Brain microvascular endothelial cell (primary cell): ENCODE data around the gene FOXP4.

ENCODE experiments used
- DNase-seq: peaks from one replicate; pipeline ENCODE4 v3.0.0-alpha.2; 2020
- H3K27ac ChIP-seq: fragments of 250-450 bp; sonication (Bioruptor Pico); 2 replicates; pipeline ENCODE4 v1.5.1; 2020; ENCODE audit warnings: mild to moderate bottlenecking, moderate library complexity
- H3K27me3 ChIP-seq: fragments of 250-450 bp; sonication (Bioruptor Pico); replicated peaks from 2 replicates; pipeline ENCODE4 v1.5.1; 2020; ENCODE audit warnings: mild to moderate bottlenecking
- H3K36me3 ChIP-seq: fragments of 250-450 bp; sonication (Bioruptor Pico); replicated peaks from 2 replicates; pipeline ENCODE4 v1.5.1; 2020; ENCODE audit warnings: mild to moderate bottlenecking
- H3K4me3 ChIP-seq: 2 replicates; pipeline ENCODE4 v1.5.1; 2011; ENCODE audit warnings: low read depth, mild to moderate bottlenecking, control low read depth, low read length, moderate library complexity
- in situ Hi-C: cut with HindIII; loops from 2 replicates; pipeline ENCODE4 v1.10.0; 2017; ENCODE audit warnings: low sequenced_read_pairs, low pct_ligation_motif_present
- TF ChIP-seq, protein P1 (sequence below): IDR thresholded peaks from 2 replicates; pipeline ENCODE4 v1.5.1; 2011; ENCODE audit warnings: low read depth, mild to moderate bottlenecking, moderate library complexity, low read length, control low read depth, inconsistent platforms; ENCODE audit errors: missing control alignments

The FOXP4 gene

GRCh38 chr6:41502566-41502916 is 43.6 kb upstream of the FOXP4 start:
- Histone ChIP-seq H3K27ac (no peak overlapping the region), H3K36me3 (no peaks in the 10 kb centered on the region), H3K27me3 (no peaks in the 10 kb centered on the region), H3K4me3 (no peak overlapping the region)
- TF ChIP-seq, protein P1, sequence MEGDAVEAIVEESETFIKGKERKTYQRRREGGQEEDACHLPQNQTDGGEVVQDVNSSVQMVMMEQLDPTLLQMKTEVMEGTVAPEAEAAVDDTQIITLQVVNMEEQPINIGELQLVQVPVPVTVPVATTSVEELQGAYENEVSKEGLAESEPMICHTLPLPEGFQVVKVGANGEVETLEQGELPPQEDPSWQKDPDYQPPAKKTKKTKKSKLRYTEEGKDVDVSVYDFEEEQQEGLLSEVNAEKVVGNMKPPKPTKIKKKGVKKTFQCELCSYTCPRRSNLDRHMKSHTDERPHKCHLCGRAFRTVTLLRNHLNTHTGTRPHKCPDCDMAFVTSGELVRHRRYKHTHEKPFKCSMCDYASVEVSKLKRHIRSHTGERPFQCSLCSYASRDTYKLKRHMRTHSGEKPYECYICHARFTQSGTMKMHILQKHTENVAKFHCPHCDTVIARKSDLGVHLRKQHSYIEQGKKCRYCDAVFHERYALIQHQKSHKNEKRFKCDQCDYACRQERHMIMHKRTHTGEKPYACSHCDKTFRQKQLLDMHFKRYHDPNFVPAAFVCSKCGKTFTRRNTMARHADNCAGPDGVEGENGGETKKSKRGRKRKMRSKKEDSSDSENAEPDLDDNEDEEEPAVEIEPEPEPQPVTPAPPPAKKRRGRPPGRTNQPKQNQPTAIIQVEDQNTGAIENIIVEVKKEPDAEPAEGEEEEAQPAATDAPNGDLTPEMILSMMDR: no peak
- in situ Hi-C loops: no loop called here
- no peak for DNase-seq

DNA sequence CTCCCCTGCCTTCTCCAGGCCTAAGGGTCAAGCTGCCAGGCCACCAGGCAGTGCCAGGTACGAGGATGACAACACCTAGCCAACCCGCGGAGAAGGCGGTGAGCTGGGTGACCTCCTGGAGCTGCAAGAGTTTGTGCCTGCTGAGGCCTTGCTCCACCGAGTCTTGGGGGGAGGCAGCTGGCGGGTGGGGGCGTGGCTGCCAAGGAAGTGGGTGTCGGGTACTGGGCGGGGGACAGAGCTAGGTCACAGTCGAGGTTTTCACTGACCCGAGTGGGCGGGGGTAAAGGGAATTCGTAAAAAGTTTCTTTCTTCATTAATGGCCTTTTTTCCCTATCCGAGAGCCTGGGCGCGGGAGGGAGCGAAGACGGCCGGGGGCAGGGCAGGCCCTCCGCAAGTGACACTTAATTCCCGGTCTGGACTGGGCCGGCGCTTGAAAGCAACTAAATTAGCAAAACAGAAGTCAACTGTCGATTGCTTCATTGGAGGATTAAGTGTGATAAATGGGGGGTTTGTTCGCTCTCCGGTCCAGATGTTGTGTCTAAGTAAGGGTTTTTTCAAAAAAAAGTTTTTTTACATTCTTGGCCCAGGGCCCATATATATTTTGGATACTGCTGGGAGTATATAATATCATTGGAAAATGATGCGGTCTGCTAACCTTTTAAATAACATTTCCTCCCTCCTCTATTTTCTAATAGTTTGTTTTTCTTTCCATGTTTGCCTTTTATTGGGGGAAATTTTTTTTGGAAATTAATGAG is 43.1 kb upstream of the FOXP4 start:
- no peak for DNase-seq
- peak overlapping the region; percentile 5 for H3K4me3 ChIP-seq
- no peaks in the 10 kb centered on the region for H3K36me3 ChIP-seq
- TF ChIP-seq, protein P1: no peak
- peaks cover 2% of the 10 kb centered on the region for H3K27me3 ChIP-seq
- in situ Hi-C loops: no loop called here
- no peak overlapping the region for H3K27ac ChIP-seq

DNA sequence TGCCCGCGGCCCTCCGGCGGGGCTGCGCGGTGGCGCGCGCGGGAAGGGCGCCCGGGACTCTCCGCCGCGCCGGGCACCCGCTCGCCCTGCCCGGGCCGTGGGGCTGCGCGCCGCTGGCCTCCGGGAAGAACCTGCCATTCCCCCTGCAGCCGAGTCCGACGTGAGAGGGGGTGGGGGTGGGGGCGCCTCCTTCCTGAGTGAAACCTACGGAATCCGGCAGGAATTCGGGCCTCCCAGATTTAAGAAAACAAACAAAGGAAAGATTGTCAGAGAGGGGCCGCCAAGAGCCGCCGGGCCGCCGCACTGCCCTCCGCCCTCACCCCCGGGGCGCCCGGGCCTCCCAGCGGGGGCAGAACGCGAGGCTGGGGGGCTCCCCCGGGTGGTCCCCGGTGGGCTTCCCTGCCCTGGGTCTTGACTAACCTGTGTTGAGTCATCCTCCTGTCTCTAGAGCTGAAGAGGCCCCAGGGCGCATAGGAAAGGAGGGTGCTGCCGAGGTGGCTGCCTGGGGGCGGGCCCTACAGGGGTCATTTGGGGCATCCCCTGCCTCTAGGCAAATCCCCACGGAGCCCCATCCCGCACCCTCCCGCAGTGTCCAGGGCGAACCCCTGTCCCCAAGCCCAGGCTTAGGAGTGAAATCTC is 42.2 kb upstream of the FOXP4 start:
- TF ChIP-seq, protein P1: no peak
- H3K4me3 ChIP-seq: peak overlapping the region; percentile 31
- in situ Hi-C loops: no loop called here
- H3K36me3 ChIP-seq: no peaks in the 10 kb centered on the region
- DNase-seq: peak; percentile 14
- H3K27ac ChIP-seq: no peak overlapping the region
- H3K27me3 ChIP-seq: peaks cover 4% of the 10 kb centered on the region

GRCh38 chr6:41504466-41505121 is 41.6 kb upstream of the FOXP4 start:
- in situ Hi-C loops: no loop called here
- Histone ChIP-seq H3K4me3 (peak overlapping the region; percentile 31), H3K36me3 (no peaks in the 10 kb centered on the region), H3K27ac (peak overlapping the region; percentile 12), H3K27me3 (peaks cover 7% of the 10 kb centered on the region)
- peak; percentile 20 for DNase-seq
- TF ChIP-seq, protein P1: no peak

DNA sequence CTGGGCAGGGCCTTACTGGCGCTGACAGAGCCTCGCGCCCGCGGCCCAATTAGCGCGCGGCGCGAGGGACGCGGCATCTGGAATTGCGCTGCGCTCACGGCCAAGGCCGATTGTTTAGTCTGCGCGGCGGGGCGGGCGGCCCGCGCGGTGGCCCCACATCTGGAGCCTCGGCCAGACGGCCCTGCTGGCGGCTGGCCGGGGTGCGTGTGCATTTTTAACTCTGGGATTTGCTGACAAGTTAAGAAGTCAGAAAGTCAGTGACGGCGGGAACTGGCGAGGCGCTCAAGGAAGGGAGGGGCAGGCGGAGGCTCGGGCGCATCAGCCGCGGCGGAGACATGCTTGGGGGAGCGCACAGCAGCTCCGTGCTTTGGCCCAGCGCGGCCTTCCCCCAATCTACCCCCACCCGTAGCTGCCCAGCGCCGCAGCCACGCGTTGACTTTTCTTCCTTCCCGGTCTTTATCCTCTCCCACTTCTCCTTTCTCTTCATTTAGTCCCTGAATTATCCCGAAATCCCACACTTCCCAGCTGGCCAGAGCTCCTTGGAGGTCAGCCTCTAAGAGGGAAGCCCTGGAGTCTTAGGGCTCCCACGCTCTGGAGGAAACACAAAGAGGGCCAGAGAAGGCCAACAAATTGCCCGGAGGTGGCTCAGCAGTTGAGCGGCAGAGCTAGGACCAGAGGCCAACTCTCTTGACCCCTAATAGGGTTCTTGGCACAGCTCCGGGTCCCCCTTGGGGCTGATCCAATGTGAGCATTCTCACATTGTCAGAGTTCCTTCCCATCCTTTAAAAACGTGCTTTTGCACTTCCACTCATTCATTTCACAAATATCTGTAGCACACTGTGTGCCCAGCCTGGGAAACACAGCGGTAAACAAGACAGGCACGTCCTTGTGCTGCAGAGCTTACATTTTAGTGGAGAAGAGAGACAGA is 40.8 kb upstream of the FOXP4 start:
- DNase-seq: peak; percentile 39
- H3K27ac ChIP-seq: no peak overlapping the region
- peak overlapping the region; percentile 30 for H3K4me3 ChIP-seq
- TF ChIP-seq, protein P1: no peak
- peaks cover 10% of the 10 kb centered on the region for H3K27me3 ChIP-seq
- in situ Hi-C loops: no loop called here
- no peaks in the 10 kb centered on the region for H3K36me3 ChIP-seq
